GM18520 (cell line): ENCODE data around the gene STK10.

Experiments used
- ATAC-seq: cut with Tn5 transposase; IDR thresholded peaks from one replicate; pipeline ENCODE4 v1.9.1; 2021; ENCODE audit not compliant: unreplicated experiment

STK10 gene

GRCh38 chr5:172093965-172094364 lies 94.1 kb downstream of the STK10 start:
- ATAC-seq, result no peak

- ATAC-seq, result no peak
Observed at GRCh38 chr5:172093559-172093958, 94.5 kb downstream of the STK10 start.

DNA sequence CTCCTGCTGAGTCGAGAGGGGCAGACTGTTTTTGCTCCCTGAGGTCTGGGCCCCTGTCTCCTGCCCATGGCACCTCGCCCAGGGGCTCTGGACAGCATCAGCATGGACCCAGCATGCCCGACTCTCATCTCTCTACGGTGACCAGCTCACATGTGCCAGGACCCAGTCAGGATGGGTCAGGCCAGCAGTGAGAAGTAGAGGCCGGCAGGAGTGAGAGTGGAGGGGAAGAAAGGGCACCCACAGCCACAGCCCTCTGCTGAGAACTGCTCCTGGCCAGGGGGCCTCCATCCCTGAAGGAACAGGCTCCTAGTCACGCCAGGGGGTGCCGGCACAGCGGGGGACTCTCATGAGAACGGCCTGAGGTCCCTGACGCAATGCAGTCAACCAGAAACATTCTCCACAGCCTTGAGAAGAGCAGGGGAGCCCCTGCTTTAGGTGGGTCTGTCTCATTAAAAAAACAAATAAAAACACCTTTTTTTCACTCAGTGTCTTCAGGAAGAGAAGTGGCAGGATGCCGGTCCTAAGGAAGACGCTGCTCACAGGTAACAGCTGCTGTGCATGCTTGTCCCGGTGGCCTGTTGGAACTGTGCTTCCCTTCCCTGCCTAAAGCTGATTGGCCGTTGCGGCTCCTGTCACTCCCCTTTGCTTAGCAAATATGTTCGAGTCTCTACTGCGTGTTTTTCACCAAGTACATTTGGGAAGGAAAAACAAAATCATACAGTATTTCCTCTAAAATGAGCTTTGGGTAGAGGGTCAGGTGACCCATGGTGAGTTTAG lies 95.9 kb downstream of the STK10 start:
- ATAC-seq, result no peak

- ATAC-seq, result no peak
Observed at GRCh38 chr5:172090976-172091547, 97.0 kb downstream of the STK10 start.

DNA sequence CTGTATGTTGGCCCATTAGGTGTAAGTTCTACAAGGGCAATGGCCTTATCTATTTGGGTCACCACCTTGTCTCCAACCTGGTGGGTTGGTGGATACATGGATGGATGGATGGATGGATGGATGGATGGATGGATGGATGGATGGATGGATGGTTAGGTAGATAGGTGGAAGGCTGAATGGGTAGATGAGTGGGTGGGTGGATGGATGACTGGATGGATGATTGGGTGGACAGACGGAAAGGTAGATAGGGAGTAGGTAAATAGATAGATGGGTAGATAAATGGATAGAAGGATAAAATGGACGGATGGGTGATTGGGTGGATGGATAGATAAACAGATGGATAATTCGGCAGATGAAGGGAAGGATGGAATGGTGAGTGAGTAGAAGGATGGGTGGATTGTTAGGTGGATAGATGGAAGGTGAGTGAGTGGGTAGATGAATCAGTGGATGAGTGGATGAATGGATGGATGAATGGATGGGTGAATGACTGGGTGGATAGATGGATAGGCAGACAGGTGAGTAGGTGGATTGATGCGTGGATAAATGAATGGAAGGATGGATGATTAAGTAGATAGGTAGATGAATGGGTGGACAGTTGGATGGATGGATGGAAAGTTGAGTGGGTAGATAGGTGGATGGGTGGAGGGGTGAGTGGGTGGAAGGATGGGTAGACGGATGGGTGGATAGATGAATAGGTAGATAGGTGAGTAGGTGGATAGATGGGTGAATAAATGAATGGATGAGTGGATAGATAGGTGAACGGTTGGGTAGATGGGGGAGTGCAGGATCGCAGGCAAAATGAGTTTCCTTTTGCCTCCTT lies 98.5 kb downstream of the STK10 start:
- no peak for ATAC-seq

- no peak for ATAC-seq
Observed at GRCh38 chr5:172088801-172089200, 99.2 kb downstream of the STK10 start.

- no peak for ATAC-seq
Observed at GRCh38 chr5:172086194-172086975, 101.6 kb downstream of the STK10 start.

DNA sequence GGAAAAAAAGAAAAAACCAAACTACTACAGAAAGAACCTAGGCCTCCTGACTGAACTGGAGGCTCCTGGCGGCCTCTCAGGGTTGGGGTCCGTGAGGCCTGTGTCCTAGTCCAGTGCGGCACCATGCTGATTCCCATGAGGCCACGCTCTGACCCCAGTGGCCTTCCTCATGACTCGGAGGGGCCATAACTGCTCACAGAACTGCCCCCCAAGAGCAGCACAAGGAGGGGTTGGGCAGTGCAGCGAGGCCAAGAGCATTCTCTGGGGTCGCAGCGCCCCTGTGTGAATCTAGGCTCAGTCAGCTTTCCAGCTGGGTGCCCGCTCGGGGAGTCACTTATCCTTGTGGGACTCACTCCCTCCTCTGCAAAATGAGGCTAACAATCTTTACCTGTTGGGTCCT lies 102.3 kb downstream of the STK10 start:
- no peak for ATAC-seq

- no peak for ATAC-seq
Observed at GRCh38 chr5:172082180-172082579, 105.8 kb downstream of the STK10 start.

- no peak for ATAC-seq
Observed at GRCh38 chr5:172079876-172080275, 108.1 kb downstream of the STK10 start.

- no peak for ATAC-seq
Observed at GRCh38 chr5:172078726-172079345, 109.2 kb downstream of the STK10 start.

GRCh38 chr5:172077664-172078425 lies 110.2 kb downstream of the STK10 start:
- no peak for ATAC-seq

DNA sequence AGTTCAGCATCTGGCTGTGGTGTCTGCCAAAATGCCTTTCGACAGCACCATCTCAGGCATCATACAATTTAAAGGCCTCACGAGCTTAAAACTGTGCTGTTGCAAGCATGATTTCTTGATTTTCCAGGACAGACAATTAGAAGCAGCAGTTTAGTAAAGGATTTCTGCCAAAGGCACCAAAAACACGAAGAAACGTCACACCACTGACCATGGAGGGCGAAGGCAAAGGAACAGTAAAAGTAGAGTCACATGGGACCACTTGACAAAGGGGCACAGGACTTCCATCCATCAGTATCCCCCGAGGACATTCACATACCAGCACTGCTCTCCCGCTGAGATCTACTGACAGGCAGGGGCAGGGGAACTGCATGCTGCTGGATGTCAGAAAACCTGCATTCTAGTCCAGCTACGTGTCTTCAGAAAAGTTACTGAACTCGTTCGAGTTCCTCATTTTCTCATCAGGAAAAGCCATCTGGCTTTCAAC lies 111.2 kb downstream of the STK10 start:
- ATAC-seq, result no peak

DNA sequence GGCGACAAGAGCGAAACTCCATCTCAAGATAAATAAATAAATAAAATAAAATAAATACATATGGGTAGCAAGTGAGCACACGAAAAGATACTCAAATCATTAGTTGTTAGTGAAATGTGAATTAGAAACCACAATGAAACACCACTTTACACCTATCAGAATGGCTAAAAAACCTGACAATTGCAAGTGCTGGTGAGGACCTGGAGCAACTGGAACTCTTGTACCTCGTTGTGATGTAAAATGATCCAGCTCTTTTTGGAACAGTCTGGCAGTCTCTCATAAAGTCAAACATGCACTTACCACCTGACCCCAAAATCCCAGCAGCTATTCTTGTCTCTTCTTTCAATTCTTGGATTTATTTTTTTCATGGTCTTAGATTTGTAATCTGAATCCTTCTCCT lies 112.4 kb downstream of the STK10 start:
- no peak for ATAC-seq

GRCh38 chr5:172074896-172075295 lies 113.1 kb downstream of the STK10 start:
- ATAC-seq, result no peak

DNA sequence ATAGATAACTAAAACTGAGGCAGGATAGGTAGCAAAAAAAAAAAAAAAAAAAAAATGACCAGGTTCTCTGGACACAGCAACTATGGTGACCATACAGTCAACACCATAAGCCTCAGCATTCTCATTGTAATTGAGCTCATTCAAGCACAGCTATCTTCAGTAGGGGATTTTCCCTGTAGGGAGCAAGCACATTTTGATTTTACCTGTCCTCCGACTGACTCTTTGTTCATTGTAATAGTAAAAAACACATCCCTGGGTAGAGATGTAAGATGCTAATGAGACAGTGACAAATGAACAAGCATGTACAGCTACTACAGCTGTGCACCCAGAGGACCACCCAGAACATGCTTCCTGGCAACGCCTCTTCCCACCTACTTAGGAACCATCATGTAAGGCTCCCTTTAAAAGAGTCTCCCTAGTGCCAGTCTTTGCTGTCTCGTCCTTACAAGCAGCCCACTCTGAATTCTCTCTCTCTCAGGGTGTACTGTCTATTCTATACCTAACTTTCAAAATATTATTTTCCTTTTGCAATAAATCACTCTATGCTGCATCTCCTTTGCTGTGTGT lies 116.6 kb downstream of the STK10 start:
- no peak for ATAC-seq

- no peak for ATAC-seq
Observed at GRCh38 chr5:172065431-172066065, 122.5 kb downstream of the STK10 start.

GRCh38 chr5:172064766-172065165 lies 123.3 kb downstream of the STK10 start:
- no peak for ATAC-seq

DNA sequence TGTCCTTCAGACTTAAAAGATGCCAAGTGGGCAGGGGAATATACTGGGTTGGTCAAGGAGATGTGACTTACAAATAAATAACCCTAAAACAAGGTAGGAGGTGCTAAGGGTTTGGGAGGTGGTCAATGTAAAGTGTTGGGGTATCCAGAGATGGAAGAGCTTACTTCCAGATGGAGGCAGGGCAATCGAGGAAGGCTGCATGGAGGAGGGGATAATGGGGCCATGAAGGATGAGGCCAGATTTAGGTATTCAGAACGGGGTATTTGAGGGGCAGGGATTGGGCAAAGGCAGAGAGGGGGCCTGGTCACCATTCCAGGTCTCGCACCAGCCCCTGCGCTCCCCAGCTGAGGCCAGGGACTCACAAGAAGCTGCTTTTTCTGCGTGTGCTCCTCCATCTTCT lies 123.7 kb downstream of the STK10 start:
- ATAC-seq, result no peak
